Trophoblast cell (in vitro differentiated cells and primary cell): Measurements from ENCODE around the gene DKKL1.
A peak's percentile ranks its signal among the peaks of the same experiment; 100 is the strongest.

Experiments used
- DNase-seq, 2 donors: peaks; one replicate each; pipeline ENCODE4 v3.0.0-alpha.2; 2016
- H2AFZ ChIP-seq: 2 replicates; pipeline ENCODE4 v1.6.1; 2013; ENCODE audit warnings: low read length, moderate library complexity, mild to moderate bottlenecking; ENCODE audit not compliant: insufficient read depth, poor library complexity
- H2AK5ac ChIP-seq: 2 replicates; pipeline ENCODE4 v1.6.1; 2013; ENCODE audit warnings: mild to moderate bottlenecking, low read length
- H2BK120ac ChIP-seq: 2 replicates; pipeline ENCODE4 v1.6.1; 2013; ENCODE audit warnings: low read length, mild to moderate bottlenecking, moderate library complexity; ENCODE audit not compliant: insufficient read depth, poor library complexity
- H2BK12ac ChIP-seq: 2 replicates; pipeline ENCODE4 v1.6.1; 2013; ENCODE audit warnings: mild to moderate bottlenecking, low read length, moderate library complexity
- H2BK5ac ChIP-seq: 2 replicates; pipeline ENCODE4 v1.6.1; 2013; ENCODE audit warnings: low read length, low read depth, moderate library complexity, mild to moderate bottlenecking; ENCODE audit not compliant: poor library complexity
- H3K14ac ChIP-seq: 2 replicates; pipeline ENCODE4 v1.6.1; 2013; ENCODE audit warnings: mild to moderate bottlenecking, low read length
- H3K18ac ChIP-seq: 2 replicates; pipeline ENCODE4 v1.6.1; 2013; ENCODE audit warnings: mild to moderate bottlenecking, low read length
- H3K23ac ChIP-seq: 2 replicates; pipeline ENCODE4 v1.6.1; 2013; ENCODE audit warnings: low read length
- H3K27ac ChIP-seq: 2 replicates; pipeline ENCODE4 v1.5.1; 2013; ENCODE audit warnings: low read depth, mild to moderate bottlenecking, inconsistent platforms, low read length, moderate library complexity
- H3K27me3 ChIP-seq: 2 replicates; pipeline ENCODE4 v1.6.1; 2013; ENCODE audit warnings: inconsistent platforms, mild to moderate bottlenecking, low read length, moderate library complexity; ENCODE audit not compliant: insufficient read depth
- H3K36me3 ChIP-seq, 2 experiments: 1 replicate in 1 of 2; 2 replicates in 1 of 2; pipeline ENCODE4 v1.6.1; 2013; ENCODE audit warnings: low read length in 2 of 2, mild to moderate bottlenecking in 2 of 2, moderate library complexity in 1 of 2; ENCODE audit not compliant: insufficient read depth in 2 of 2, control insufficient read depth in 1 of 2
- H3K4ac ChIP-seq: 2 replicates; pipeline ENCODE4 v1.6.1; 2013; ENCODE audit warnings: low read depth, mild to moderate bottlenecking, low read length, moderate library complexity
- H3K4me1 ChIP-seq, 2 experiments: 1 replicate in 1 of 2; 2 replicates in 1 of 2; pipeline ENCODE4 v1.6.1; 2013; ENCODE audit warnings: low read length in 2 of 2, mild to moderate bottlenecking in 2 of 2, moderate library complexity in 1 of 2; ENCODE audit not compliant: insufficient read depth in 2 of 2, control insufficient read depth in 1 of 2
- H3K4me2 ChIP-seq: 2 replicates; pipeline ENCODE4 v1.6.1; 2013; ENCODE audit warnings: inconsistent platforms, mild to moderate bottlenecking, low read length, moderate library complexity
- H3K4me3 ChIP-seq: 2 replicates; pipeline ENCODE4 v1.5.1; 2013; ENCODE audit warnings: mild to moderate bottlenecking, low read depth, low read length, inconsistent platforms
- H3K79me1 ChIP-seq: one replicate; pipeline ENCODE4 v1.6.1; 2013; ENCODE audit warnings: low read length
- H3K79me2 ChIP-seq: 2 replicates; pipeline ENCODE4 v1.6.1; 2013; ENCODE audit warnings: low read length, mild to moderate bottlenecking; ENCODE audit not compliant: control insufficient read depth, insufficient read depth, poor library complexity
- H3K9ac ChIP-seq: 2 replicates; pipeline ENCODE4 v1.6.1; 2013; ENCODE audit warnings: mild to moderate bottlenecking, low read length
- H3K9me3 ChIP-seq: 2 replicates; pipeline ENCODE4 v1.6.1; 2013; ENCODE audit warnings: low read depth, mild to moderate bottlenecking, control low read depth, inconsistent platforms, low read length; ENCODE audit not compliant: insufficient read depth
- H4K12ac ChIP-seq: 2 replicates; pipeline ENCODE4 v1.6.1; 2013; ENCODE audit warnings: low read depth, mild to moderate bottlenecking, low read length, moderate library complexity
- H4K8ac ChIP-seq: 2 replicates; pipeline ENCODE4 v1.6.1; 2013; ENCODE audit warnings: low read depth, mild to moderate bottlenecking, low read length, moderate library complexity
- H4K91ac ChIP-seq: one replicate; pipeline ENCODE4 v1.6.1; 2013; ENCODE audit warnings: low read depth, mild to moderate bottlenecking, low read length, moderate library complexity
- WGBS: extraction: QIAGEN DNeasy Blood & Tissue Kit; methylation state at CpG from one replicate; pipeline ENCODE4 v1.1.7; 2013; ENCODE audit warnings: missing lambda C conversion rate; ENCODE audit not compliant: insufficient read length, insufficient coverage; ENCODE audit errors: extremely low coverage; 5-methylcytosine and 5-hydroxymethylcytosine counted together

DKKL1 gene

GRCh38 chr19:49357186-49357585 lies 6.5 kb upstream of the DKKL1 start:
- Histone ChIP-seq H3K14ac (no peak overlapping the region), H3K4me1 (peaks cover 5 to 10% of the 10 kb centered on the region in 2 experiments), H2BK12ac (no peak overlapping the region), H3K18ac (no peak overlapping the region), H3K79me1 (peaks cover 11% of the 10 kb centered on the region), H2BK5ac (no peak overlapping the region), H3K4me3 (no peak overlapping the region), H3K27me3 (no peaks in the 10 kb centered on the region), H3K9me3 (peaks cover 3% of the 10 kb centered on the region), H4K8ac (no peak overlapping the region), H3K4me2 (no peak overlapping the region), H2AK5ac (no peak overlapping the region), H4K12ac (no peak overlapping the region), H2AFZ (no peak overlapping the region), H3K9ac (no peak overlapping the region), H3K4ac (no peak overlapping the region), H4K91ac (no peak overlapping the region), H3K79me2 (peaks cover 12% of the 10 kb centered on the region), H3K27ac (no peak overlapping the region), H2BK120ac (no peak overlapping the region), H3K36me3 (peaks cover 60 to 67% of the 10 kb centered on the region in 2 experiments), H3K23ac (no peak overlapping the region)
- no peak for DNase-seq
- WGBS, result no CpG with 5 or more reads among the region's 9 CpGs

GRCh38 chr19:49359851-49360820 lies 3.5 kb upstream of the DKKL1 start:
- H4K12ac ChIP-seq, result peak overlapping the region; percentile 20
- H3K9ac ChIP-seq, result peak overlapping the region; percentile 35
- H4K91ac ChIP-seq, result peak overlapping the region; percentile 98
- H3K36me3 ChIP-seq, result peaks cover 39 to 44% of the 10 kb centered on the region in 2 experiments
- no peak for DNase-seq
- H4K8ac ChIP-seq, result peak overlapping the region; percentile 99
- H2BK5ac ChIP-seq, result no peak overlapping the region
- no peak overlapping the region for H2AK5ac ChIP-seq
- H3K79me1 ChIP-seq, result peaks cover 14% of the 10 kb centered on the region
- peak overlapping the region; percentile 22 for H3K14ac ChIP-seq
- H3K23ac ChIP-seq, result no peak overlapping the region
- peak overlapping the region; percentile 46 for H3K4ac ChIP-seq
- H3K79me2 ChIP-seq, result peaks cover 12% of the 10 kb centered on the region
- no peak overlapping the region for H2AFZ ChIP-seq
- no peak overlapping the region for H3K18ac ChIP-seq
- peaks cover 5 to 10% of the 10 kb centered on the region in 2 experiments for H3K4me1 ChIP-seq
- H2BK12ac ChIP-seq, result no peak overlapping the region
- no peak overlapping the region for H3K27ac ChIP-seq
- no peak overlapping the region for H2BK120ac ChIP-seq
- H3K27me3 ChIP-seq, result no peaks in the 10 kb centered on the region
- H3K4me3 ChIP-seq, result no peak overlapping the region
- peak overlapping the region; percentile 80 for H3K4me2 ChIP-seq
- peaks cover 3% of the 10 kb centered on the region for H3K9me3 ChIP-seq
- no CpG with 5 or more reads among the region's 17 CpGs for WGBS

GRCh38 chr19:49361438-49362047 lies 2.1 kb upstream of the DKKL1 start:
- H3K79me1 ChIP-seq, result peaks cover 14% of the 10 kb centered on the region
- peaks cover 5 to 10% of the 10 kb centered on the region in 2 experiments for H3K4me1 ChIP-seq
- H3K9ac ChIP-seq, result peak overlapping the region; percentile 98
- H3K4me3 ChIP-seq, result peak overlapping the region; percentile 98
- peak overlapping the region; percentile 42 for H2BK12ac ChIP-seq
- peak overlapping the region; percentile 99 for H3K14ac ChIP-seq
- peak overlapping the region; percentile 80 for H3K4me2 ChIP-seq
- peak overlapping the region; percentile 97 for H3K18ac ChIP-seq
- H3K79me2 ChIP-seq, result peaks cover 12% of the 10 kb centered on the region
- H4K91ac ChIP-seq, result peak overlapping the region; percentile 98
- H4K8ac ChIP-seq, result peak overlapping the region; percentile 99
- peaks cover 3% of the 10 kb centered on the region for H3K9me3 ChIP-seq
- H3K23ac ChIP-seq, result no peak overlapping the region
- peak overlapping the region; percentile 99 for H4K12ac ChIP-seq
- peak overlapping the region; percentile 82 for H2AFZ ChIP-seq
- peak overlapping the region; percentile 89 for H3K27ac ChIP-seq
- peak overlapping the region; percentile 90 for H2BK5ac ChIP-seq
- H3K36me3 ChIP-seq, result peaks cover 30 to 31% of the 10 kb centered on the region in 2 experiments
- no peaks in the 10 kb centered on the region for H3K27me3 ChIP-seq
- H3K4ac ChIP-seq, result peak overlapping the region; percentile 98
- H2BK120ac ChIP-seq, result peak overlapping the region; percentile 98
- WGBS, result no CpG with 5 or more reads among the region's 27 CpGs
- peak; percentile 21 to 57 for DNase-seq
- H2AK5ac ChIP-seq, result peak overlapping the region; percentile 100

GRCh38 chr19:49362048-49362928 lies 1.4 kb upstream of the DKKL1 start, which contains the start of gene TEAD2:
Gene TEAD2, minus strand, starts transcription at chr19:49362416. Its CDS starts 2,341 bp downstream, at chr19:49360075.
- Histone ChIP-seq H3K79me2 (peaks cover 12% of the 10 kb centered on the region), H3K9me3 (peaks cover 3% of the 10 kb centered on the region), H4K8ac (peak within 1 kb of the TSS; percentile 99), H3K9ac (peak within 1 kb of the TSS; percentile 98), H3K4me2 (peak within 1 kb of the TSS; percentile 80), H3K18ac (peak within 1 kb of the TSS; percentile 97), H3K4me1 (peaks cover 3 to 7% of the 10 kb centered on the region in 2 experiments), H3K14ac (peak within 1 kb of the TSS; percentile 99), H3K27me3 (no peaks in the 10 kb centered on the region), H3K36me3 (peaks cover 24% of the 10 kb centered on the region in 2 experiments), H3K27ac (peak within 1 kb of the TSS; percentile 89), H2BK120ac (peak within 1 kb of the TSS; percentile 98), H2BK5ac (peak within 1 kb of the TSS; percentile 90), H2BK12ac (peak within 1 kb of the TSS; percentile 42), H3K4me3 (peak within 1 kb of the TSS; percentile 98), H3K23ac (no peak within 1 kb of the TSS), H4K91ac (peak within 1 kb of the TSS; percentile 98), H2AK5ac (peak within 1 kb of the TSS; percentile 100), H3K4ac (peak within 1 kb of the TSS; percentile 98), H3K79me1 (peaks cover 14% of the 10 kb centered on the region), H2AFZ (peak within 1 kb of the TSS; percentile 82), H4K12ac (peak within 1 kb of the TSS; percentile 99)
- no CpG with 5 or more reads among the region's 52 CpGs for WGBS
- peak in 1 of 2 donors; percentile 43 for DNase-seq
